Measurements from ENCODE around the gene PPP1R7. TPM values are rescaled to one million over a fixed set of nuclear protein-coding genes. Genes with fewer than 3 reads are reported as not detected.

The PPP1R7 gene
- total RNA-seq, 1 donor from 2014 or later, result 52.9 TPM

DNA sequence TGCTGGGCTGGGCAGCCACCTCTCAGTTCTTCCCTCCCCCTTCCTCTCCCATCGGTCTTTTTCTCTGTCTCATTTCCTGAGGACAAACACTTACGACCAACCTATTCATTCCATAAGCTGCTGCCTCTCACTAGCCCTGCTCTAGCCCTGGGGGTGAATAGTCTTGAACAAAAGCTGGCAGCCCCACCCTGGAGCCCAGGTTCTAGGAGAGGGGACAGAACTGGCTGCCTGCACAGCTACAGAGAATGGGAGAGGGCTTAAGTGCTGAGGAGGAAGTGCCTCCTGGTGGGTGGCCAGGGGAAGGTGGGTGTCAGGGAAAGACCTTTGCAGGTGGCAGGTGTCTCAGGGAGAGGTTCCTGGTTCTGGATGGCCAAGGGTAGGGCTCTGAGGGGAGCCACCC lies 61.0 kb downstream of the PPP1R7 start:
- H3F3A ChIP-seq (ENCODE audit: low read depth), result peaks cover 6% of the 10 kb centered on the region
- H3K27ac ChIP-seq, result no peak overlapping the region
- H3K4me3 ChIP-seq, result no peak overlapping the region
- Mint-ChIP-seq H3K4me1 (peaks cover 5% of the 10 kb centered on the region), H3K27me3 (ENCODE audit: insufficient read depth, low read depth) (peaks cover 6% of the 10 kb centered on the region), H3K36me3 (no peaks in the 10 kb centered on the region), H3K27ac (peak overlapping the region; percentile 87), H3K9me3 (no peaks in the 10 kb centered on the region), H3K4me3 (no peak overlapping the region)
- TF ChIP-seq EZH2phosphoT487 (IDR thresholded peaks at IDR 0.05) (no peak), EZH2 (IDR thresholded peaks at IDR 0.05) (no peak)
- TF ChIP-seq, protein P1, sequence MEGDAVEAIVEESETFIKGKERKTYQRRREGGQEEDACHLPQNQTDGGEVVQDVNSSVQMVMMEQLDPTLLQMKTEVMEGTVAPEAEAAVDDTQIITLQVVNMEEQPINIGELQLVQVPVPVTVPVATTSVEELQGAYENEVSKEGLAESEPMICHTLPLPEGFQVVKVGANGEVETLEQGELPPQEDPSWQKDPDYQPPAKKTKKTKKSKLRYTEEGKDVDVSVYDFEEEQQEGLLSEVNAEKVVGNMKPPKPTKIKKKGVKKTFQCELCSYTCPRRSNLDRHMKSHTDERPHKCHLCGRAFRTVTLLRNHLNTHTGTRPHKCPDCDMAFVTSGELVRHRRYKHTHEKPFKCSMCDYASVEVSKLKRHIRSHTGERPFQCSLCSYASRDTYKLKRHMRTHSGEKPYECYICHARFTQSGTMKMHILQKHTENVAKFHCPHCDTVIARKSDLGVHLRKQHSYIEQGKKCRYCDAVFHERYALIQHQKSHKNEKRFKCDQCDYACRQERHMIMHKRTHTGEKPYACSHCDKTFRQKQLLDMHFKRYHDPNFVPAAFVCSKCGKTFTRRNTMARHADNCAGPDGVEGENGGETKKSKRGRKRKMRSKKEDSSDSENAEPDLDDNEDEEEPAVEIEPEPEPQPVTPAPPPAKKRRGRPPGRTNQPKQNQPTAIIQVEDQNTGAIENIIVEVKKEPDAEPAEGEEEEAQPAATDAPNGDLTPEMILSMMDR (IDR thresholded peaks at IDR 0.05), result no peak
- no peaks in the 10 kb centered on the region for H4K20me1 ChIP-seq (ENCODE audit: low read depth)
- no peaks in the 10 kb centered on the region for H3K9me3 ChIP-seq (ENCODE audit: low read depth)
- H3K79me2 ChIP-seq (ENCODE audit: low read depth), result no peaks in the 10 kb centered on the region
- H3K4me2 ChIP-seq, result peak overlapping the region; percentile 61
- no peaks in the 10 kb centered on the region for H3K27me3 ChIP-seq
- H2AFZ ChIP-seq (replicated peaks), result no peak overlapping the region
- no peak overlapping the region for H3K9ac ChIP-seq
- H3K36me3 ChIP-seq, result no peaks in the 10 kb centered on the region
- DNase-seq (ENCODE audit: low spot score), result peak; percentile 68
- peaks cover 16% of the 10 kb centered on the region for H3K4me1 ChIP-seq

DNA sequence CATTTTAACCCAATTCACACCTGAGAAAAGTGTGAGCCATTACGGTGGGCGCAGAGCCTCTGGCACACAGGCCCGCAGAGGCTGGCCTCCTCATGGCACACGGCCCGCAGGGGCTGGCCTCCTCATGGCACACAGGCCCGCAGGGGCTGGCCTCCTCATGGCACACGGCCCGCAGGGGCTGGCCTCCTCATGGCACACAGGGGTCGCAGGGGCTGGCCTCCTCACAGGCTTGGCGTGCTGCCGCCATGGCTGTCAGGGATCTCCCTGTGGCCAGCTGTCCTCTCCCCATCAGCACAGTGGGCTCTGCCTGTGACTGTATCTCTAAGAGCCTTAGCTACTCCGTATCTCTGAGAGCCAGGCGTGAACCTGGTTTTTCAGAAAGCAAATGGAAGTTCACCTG lies 62.8 kb downstream of the PPP1R7 start:
- Histone ChIP-seq H2AFZ (replicated peaks) (no peak overlapping the region), H3K27me3 (no peaks in the 10 kb centered on the region), H3K36me3 (no peaks in the 10 kb centered on the region), H4K20me1 (ENCODE audit: low read depth) (no peaks in the 10 kb centered on the region), H3K9ac (no peak overlapping the region), H3K4me2 (no peak overlapping the region), H3K79me2 (ENCODE audit: low read depth) (no peaks in the 10 kb centered on the region), H3K4me3 (no peak overlapping the region), H3F3A (ENCODE audit: low read depth) (peaks cover 16% of the 10 kb centered on the region), H3K9me3 (ENCODE audit: low read depth) (no peaks in the 10 kb centered on the region), H3K4me1 (peaks cover 18% of the 10 kb centered on the region), H3K27ac (no peak overlapping the region)
- Mint-ChIP-seq H3K27ac (no peak overlapping the region), H3K4me1 (peaks cover 7% of the 10 kb centered on the region), H3K36me3 (no peaks in the 10 kb centered on the region), H3K27me3 (ENCODE audit: insufficient read depth, low read depth) (peaks cover 6% of the 10 kb centered on the region), H3K4me3 (no peak overlapping the region), H3K9me3 (no peaks in the 10 kb centered on the region)
- no peak for DNase-seq (ENCODE audit: low spot score)
- TF ChIP-seq, protein P1 (IDR thresholded peaks at IDR 0.05), result no peak
- TF ChIP-seq EZH2phosphoT487 (IDR thresholded peaks at IDR 0.05), result no peak
- TF ChIP-seq EZH2 (IDR thresholded peaks at IDR 0.05), result no peak

DNA sequence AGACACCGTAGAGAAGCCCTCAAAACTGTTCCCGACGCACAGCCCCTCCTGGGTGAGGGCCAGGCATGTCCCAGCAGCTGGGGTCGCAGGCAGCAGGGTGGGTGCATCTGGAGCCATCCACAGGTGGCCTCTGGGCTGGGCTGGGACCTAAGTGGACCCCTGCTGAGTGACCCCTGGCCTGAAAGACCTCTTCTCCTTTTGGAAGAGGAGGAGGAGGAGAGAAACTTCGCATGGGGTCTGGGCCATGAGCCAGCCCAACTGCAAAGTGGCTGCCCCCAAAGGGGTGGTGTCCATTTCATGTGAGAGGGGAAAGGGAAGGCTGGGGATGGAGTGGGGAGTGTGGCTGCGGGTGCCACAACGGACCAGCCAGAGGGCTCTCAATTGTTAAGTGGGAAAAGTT lies 63.3 kb downstream of the PPP1R7 start:
- Histone ChIP-seq H3K4me1 (peaks cover 18% of the 10 kb centered on the region), H3K79me2 (ENCODE audit: low read depth) (no peaks in the 10 kb centered on the region), H3K4me2 (no peak overlapping the region), H3F3A (ENCODE audit: low read depth) (peaks cover 21% of the 10 kb centered on the region), H3K4me3 (no peak overlapping the region), H2AFZ (replicated peaks) (no peak overlapping the region), H3K9ac (no peak overlapping the region), H4K20me1 (ENCODE audit: low read depth) (no peaks in the 10 kb centered on the region), H3K36me3 (no peaks in the 10 kb centered on the region), H3K27me3 (no peaks in the 10 kb centered on the region), H3K27ac (no peak overlapping the region), H3K9me3 (ENCODE audit: low read depth) (no peaks in the 10 kb centered on the region)
- H3K27ac Mint-ChIP-seq, result no peak overlapping the region
- H3K36me3 Mint-ChIP-seq, result no peaks in the 10 kb centered on the region
- H3K4me1 Mint-ChIP-seq, result peaks cover 10% of the 10 kb centered on the region
- TF ChIP-seq, protein P1 (IDR thresholded peaks at IDR 0.05), result no peak
- no peak for TF ChIP-seq EZH2phosphoT487 (IDR thresholded peaks at IDR 0.05)
- no peak for TF ChIP-seq EZH2 (IDR thresholded peaks at IDR 0.05)
- no peak for DNase-seq (ENCODE audit: low spot score)
- H3K27me3 Mint-ChIP-seq (ENCODE audit: insufficient read depth, low read depth), result peaks cover 6% of the 10 kb centered on the region
- H3K4me3 Mint-ChIP-seq, result no peak overlapping the region
- H3K9me3 Mint-ChIP-seq, result no peaks in the 10 kb centered on the region

Measured in neural progenitor cell (in vitro differentiated cells).